Adrenal gland (tissue), 5 donors: ENCODE results near the gene PRPF6.

Experiments
- POLR2A ChIP-seq, 2 donors: fragments of 450-650 bp; IDR thresholded peaks; one replicate each; pipeline ENCODE4 v1.6.1; 2017; ENCODE audit warnings: antibody characterized with exemption in 2 of 2, mild to moderate bottlenecking in 2 of 2, moderate library complexity in 1 of 2
- TF ChIP-seq, protein P1 (sequence below), 6 experiments: fragments of 450-650 bp in 4 of 6; fragments of 200-600 bp in 2 of 6; sonication (generic) in 1 of 6; IDR thresholded peaks; 1 replicate in 5 of 6; 2 replicates in 1 of 6; pipeline versions ENCODE4 v1.5.1 to v1.8.0; 2016 to 2021; ENCODE audit warnings: antibody characterized with exemption in 6 of 6, mild to moderate bottlenecking in 2 of 6, moderate library complexity in 1 of 6
- donor health status: DM: no; HTN: no; CAD: no.

DNA sequence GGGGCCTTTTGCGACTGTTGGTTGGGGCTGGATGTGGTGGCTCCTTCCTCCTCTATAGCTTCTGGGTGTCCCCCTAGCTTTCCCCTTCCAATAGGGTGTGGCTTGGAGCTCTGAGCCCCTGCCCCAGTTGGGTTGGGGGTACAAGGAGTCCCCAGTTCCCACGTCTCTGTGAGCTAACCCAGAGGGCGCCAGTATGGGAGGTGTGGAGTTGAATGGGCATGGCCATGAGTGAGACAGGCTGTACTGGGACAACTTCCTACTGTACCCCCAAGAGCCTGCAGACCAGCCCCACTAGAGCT, 56.2 kb downstream of the PRPF6 start:
- no peak for TF ChIP-seq POLR2A (IDR thresholded peaks at IDR 0.05)
- TF ChIP-seq, protein P1, sequence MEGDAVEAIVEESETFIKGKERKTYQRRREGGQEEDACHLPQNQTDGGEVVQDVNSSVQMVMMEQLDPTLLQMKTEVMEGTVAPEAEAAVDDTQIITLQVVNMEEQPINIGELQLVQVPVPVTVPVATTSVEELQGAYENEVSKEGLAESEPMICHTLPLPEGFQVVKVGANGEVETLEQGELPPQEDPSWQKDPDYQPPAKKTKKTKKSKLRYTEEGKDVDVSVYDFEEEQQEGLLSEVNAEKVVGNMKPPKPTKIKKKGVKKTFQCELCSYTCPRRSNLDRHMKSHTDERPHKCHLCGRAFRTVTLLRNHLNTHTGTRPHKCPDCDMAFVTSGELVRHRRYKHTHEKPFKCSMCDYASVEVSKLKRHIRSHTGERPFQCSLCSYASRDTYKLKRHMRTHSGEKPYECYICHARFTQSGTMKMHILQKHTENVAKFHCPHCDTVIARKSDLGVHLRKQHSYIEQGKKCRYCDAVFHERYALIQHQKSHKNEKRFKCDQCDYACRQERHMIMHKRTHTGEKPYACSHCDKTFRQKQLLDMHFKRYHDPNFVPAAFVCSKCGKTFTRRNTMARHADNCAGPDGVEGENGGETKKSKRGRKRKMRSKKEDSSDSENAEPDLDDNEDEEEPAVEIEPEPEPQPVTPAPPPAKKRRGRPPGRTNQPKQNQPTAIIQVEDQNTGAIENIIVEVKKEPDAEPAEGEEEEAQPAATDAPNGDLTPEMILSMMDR (IDR thresholded peaks at IDR 0.05): no peak
